Nephron progenitor cell (in vitro differentiated cells): Measurements from ENCODE around the gene SYNDIG1.

Experiments used
- DNase-seq: peaks from one replicate; pipeline ENCODE4 v3.0.0; 2021
- H3K27ac Mint-ChIP-seq: 2 replicates; pipeline ENCODE4 v1.8.0; 2021; ENCODE audit warnings: mild to moderate bottlenecking, moderate library complexity, mixed read lengths
- H3K27me3 Mint-ChIP-seq: 2 replicates; pipeline ENCODE4 v1.8.0; 2021; ENCODE audit warnings: mild to moderate bottlenecking, low read depth, mixed read lengths; ENCODE audit not compliant: poor library complexity
- H3K36me3 Mint-ChIP-seq: 2 replicates; pipeline ENCODE4 v1.8.0; 2021; ENCODE audit warnings: low read depth, mixed read lengths
- H3K4me1 Mint-ChIP-seq: 2 replicates; pipeline ENCODE4 v1.8.0; 2021; ENCODE audit warnings: mixed read lengths
- H3K4me3 Mint-ChIP-seq: 2 replicates; pipeline ENCODE4 v1.8.0; 2021; ENCODE audit warnings: mild to moderate bottlenecking, moderate library complexity, mixed read lengths
- H3K9me3 Mint-ChIP-seq: 2 replicates; pipeline ENCODE4 v1.8.0; 2021; ENCODE audit warnings: mild to moderate bottlenecking, moderate library complexity, mixed read lengths
- CTCF ChIP-seq: fragments of 200-600 bp; sonication (generic); IDR thresholded peaks from 2 replicates; pipeline ENCODE4 v1.5.0; 2021; ENCODE audit warnings: antibody characterized with exemption

The SYNDIG1 gene

GRCh38 chr20:24659835-24660234 is 190.4 kb downstream of the SYNDIG1 start:
- DNase-seq, result no peak
- TF ChIP-seq CTCF, result no peak
- Mint-ChIP-seq H3K4me1 (peaks cover 26% of the 10 kb centered on the region), H3K4me3 (no peak overlapping the region), H3K9me3 (peaks cover 13% of the 10 kb centered on the region), H3K27ac (no peak overlapping the region), H3K27me3 (peaks cover 6% of the 10 kb centered on the region), H3K36me3 (no peaks in the 10 kb centered on the region)

GRCh38 chr20:24660651-24661050 is 191.2 kb downstream of the SYNDIG1 start:
- H3K27me3 Mint-ChIP-seq, result peaks cover 6% of the 10 kb centered on the region
- TF ChIP-seq CTCF, result no peak
- no peaks in the 10 kb centered on the region for H3K36me3 Mint-ChIP-seq
- no peak for DNase-seq
- no peak overlapping the region for H3K27ac Mint-ChIP-seq
- H3K4me3 Mint-ChIP-seq, result no peak overlapping the region
- H3K4me1 Mint-ChIP-seq, result peaks cover 22% of the 10 kb centered on the region
- peaks cover 13% of the 10 kb centered on the region for H3K9me3 Mint-ChIP-seq

GRCh38 chr20:24661255-24661654 is 191.8 kb downstream of the SYNDIG1 start:
- Mint-ChIP-seq H3K36me3 (no peaks in the 10 kb centered on the region), H3K9me3 (peaks cover 13% of the 10 kb centered on the region), H3K4me1 (peaks cover 22% of the 10 kb centered on the region)

GRCh38 chr20:24662322-24662721 is 192.9 kb downstream of the SYNDIG1 start:
- DNase-seq, result no peak
- H3K4me1 Mint-ChIP-seq, result peaks cover 14% of the 10 kb centered on the region
- H3K9me3 Mint-ChIP-seq, result peaks cover 13% of the 10 kb centered on the region
- no peak overlapping the region for H3K4me3 Mint-ChIP-seq
- H3K27ac Mint-ChIP-seq, result no peak overlapping the region
- no peaks in the 10 kb centered on the region for H3K36me3 Mint-ChIP-seq
- peaks cover 9% of the 10 kb centered on the region for H3K27me3 Mint-ChIP-seq
- no peak for TF ChIP-seq CTCF

More at GRCh38 chr20:24661255-24661654, 191.8 kb downstream of the SYNDIG1 start:
- Mint-ChIP-seq H3K27ac (no peak overlapping the region), H3K4me3 (no peak overlapping the region), H3K27me3 (peaks cover 8% of the 10 kb centered on the region)
- DNase-seq, result no peak
- TF ChIP-seq CTCF, result no peak

GRCh38 chr20:24662752-24663365 is 193.4 kb downstream of the SYNDIG1 start:
- no peak for DNase-seq
- Mint-ChIP-seq H3K4me3 (no peak overlapping the region), H3K4me1 (peaks cover 8% of the 10 kb centered on the region), H3K36me3 (no peaks in the 10 kb centered on the region), H3K9me3 (peaks cover 13% of the 10 kb centered on the region), H3K27ac (no peak overlapping the region), H3K27me3 (peaks cover 9% of the 10 kb centered on the region)
- no peak for TF ChIP-seq CTCF

GRCh38 chr20:24663496-24663895 is 194.1 kb downstream of the SYNDIG1 start:
- no peak overlapping the region for H3K4me3 Mint-ChIP-seq

More at GRCh38 chr20:24663496-24663895, 194.1 kb downstream of the SYNDIG1 start:
- peaks cover 6% of the 10 kb centered on the region for H3K4me1 Mint-ChIP-seq
- peaks cover 9% of the 10 kb centered on the region for H3K27me3 Mint-ChIP-seq
- DNase-seq, result no peak
- peaks cover 13% of the 10 kb centered on the region for H3K9me3 Mint-ChIP-seq
- H3K27ac Mint-ChIP-seq, result peak overlapping the region; percentile 29
- no peak for TF ChIP-seq CTCF
- H3K36me3 Mint-ChIP-seq, result no peaks in the 10 kb centered on the region
